ENCODE data around the gene GOLGB1.
"Not testable (repeated sequence)": the region's sequence is repeated elsewhere in the genome, so short reads cannot be mapped to it uniquely, and the experiment has no call there.

The GOLGB1 gene

GRCh38 chr3:121739902-121740301 lies 9.6 kb downstream of the GOLGB1 start:
- DNase-seq: no peak

- no peak for DNase-seq
These were observed 11.9 kb downstream of the GOLGB1 start for GRCh38 chr3:121737644-121738043.

- no peak for DNase-seq
These were observed 13.4 kb downstream of the GOLGB1 start for GRCh38 chr3:121736112-121736511.

GRCh38 chr3:121735047-121735696 lies 14.4 kb downstream of the GOLGB1 start:
- no peak for DNase-seq

GRCh38 chr3:121730940-121731687 lies 18.4 kb downstream of the GOLGB1 start:
- no peak for DNase-seq

- no peak for DNase-seq
These were observed 25.4 kb downstream of the GOLGB1 start for GRCh38 chr3:121724130-121724529.

- DNase-seq: no peak
These were observed 26.1 kb downstream of the GOLGB1 start for GRCh38 chr3:121723485-121723884.

- no peak for DNase-seq
These were observed 27.1 kb downstream of the GOLGB1 start for GRCh38 chr3:121722411-121722810.

GRCh38 chr3:121720163-121720562 lies 29.4 kb downstream of the GOLGB1 start:
- DNase-seq: no peak

GRCh38 chr3:121719423-121719822 lies 30.1 kb downstream of the GOLGB1 start:
- DNase-seq: no peak

GRCh38 chr3:121718205-121718846 lies 31.2 kb downstream of the GOLGB1 start:
- no peak for DNase-seq

- DNase-seq: no peak
These were observed 39.2 kb downstream of the GOLGB1 start for GRCh38 chr3:121710347-121710746.

- DNase-seq: no peak
These were observed 41.8 kb downstream of the GOLGB1 start for GRCh38 chr3:121707531-121708273.

GRCh38 chr3:121705541-121705940 lies 44.0 kb downstream of the GOLGB1 start:
- no peak for DNase-seq

GRCh38 chr3:121703973-121704372 lies 45.6 kb downstream of the GOLGB1 start:
- DNase-seq: no peak

GRCh38 chr3:121698901-121699300 lies 50.6 kb downstream of the GOLGB1 start:
- DNase-seq: no peak

- no peak for DNase-seq
These were observed 51.1 kb downstream of the GOLGB1 start for GRCh38 chr3:121698476-121698875.

- no peak for DNase-seq
These were observed 53.4 kb downstream of the GOLGB1 start for GRCh38 chr3:121696186-121696585.

- no peak for DNase-seq
These were observed 57.4 kb downstream of the GOLGB1 start for GRCh38 chr3:121692010-121692699.

- no peak for DNase-seq
These were observed 58.6 kb downstream of the GOLGB1 start for GRCh38 chr3:121690777-121691405.

- not testable (repeated sequence) for DNase-seq
These were observed 60.8 kb downstream of the GOLGB1 start for GRCh38 chr3:121688747-121689146.

- no peak for DNase-seq
These were observed 67.7 kb downstream of the GOLGB1 start for GRCh38 chr3:121681792-121682191.
